SU-DHL-6 (cell line): ENCODE measurements around the gene ISY1.
"Not testable (repeated sequence)": the region's sequence is repeated elsewhere in the genome, so short reads cannot be mapped to it uniquely, and the experiment has no call there.

Experiments used
- CTCF ChIP-seq: fragments of 200-600 bp; sonication (generic); IDR thresholded peaks from one replicate; pipeline ENCODE4 v1.5.1; 2017; ENCODE audit warnings: antibody characterized with exemption, mild to moderate bottlenecking, low read length, moderate library complexity; ENCODE audit not compliant: insufficient read depth, poor library complexity, severe bottlenecking
- EZH2phosphoT487 ChIP-seq: fragments of 200-600 bp; sonication (generic), shearing (Covaris generic); conservative IDR thresholded peaks from 2 replicates; pipeline ENCODE4 v1.6.1; 2018; ENCODE audit warnings: mild to moderate bottlenecking, antibody characterized with exemption, low read length, moderate library complexity, mixed read lengths

- not testable (repeated sequence) for TF ChIP-seq CTCF, EZH2phosphoT487
These were observed 4.7 kb upstream of the ISY1 start for GRCh38 chr3:129165594-129165993.
